ENCODE results near the gene CLEC4A.
"Not testable (repeated sequence)": the region's sequence is repeated elsewhere in the genome, so short reads cannot be mapped to it uniquely, and the experiment has no call there.

The CLEC4A gene

DNA sequence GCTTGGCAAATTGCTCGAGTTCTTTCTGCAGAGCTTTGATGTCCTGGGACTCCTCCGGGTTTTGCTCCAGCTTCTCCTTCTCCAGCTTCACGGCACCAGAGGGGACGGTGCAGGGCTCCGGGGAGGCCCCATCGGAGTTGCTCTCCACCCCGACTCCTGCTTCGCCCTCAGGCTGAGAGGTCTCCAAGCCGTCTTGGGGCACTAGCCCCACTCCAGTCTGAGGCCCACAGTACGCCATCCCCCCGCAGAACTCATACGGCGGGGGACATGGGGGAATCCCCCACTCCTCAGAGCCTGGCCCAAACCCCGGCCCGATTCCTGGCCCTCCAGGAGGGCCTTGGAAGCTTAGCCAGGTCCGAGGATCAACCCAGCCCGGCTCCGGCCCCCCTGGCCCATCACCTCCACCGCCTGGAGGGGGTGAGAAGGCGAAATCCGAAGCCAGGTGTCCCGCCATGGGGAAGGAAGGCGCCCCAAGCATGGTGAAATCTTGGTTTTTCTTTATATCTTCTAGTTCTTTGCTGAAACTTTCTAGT is 11.0 kb downstream of the CLEC4A start:
- not testable (repeated sequence) for DNase-seq (ENCODE audit: low read depth)

- DNase-seq (ENCODE audit: low read depth), result not testable (repeated sequence)
These were observed 18.2 kb downstream of the CLEC4A start for GRCh38 chr12:8141647-8142046.

- DNase-seq (ENCODE audit: low read depth), result no peak
These were observed 19.8 kb downstream of the CLEC4A start for GRCh38 chr12:8143261-8143660.

DNA sequence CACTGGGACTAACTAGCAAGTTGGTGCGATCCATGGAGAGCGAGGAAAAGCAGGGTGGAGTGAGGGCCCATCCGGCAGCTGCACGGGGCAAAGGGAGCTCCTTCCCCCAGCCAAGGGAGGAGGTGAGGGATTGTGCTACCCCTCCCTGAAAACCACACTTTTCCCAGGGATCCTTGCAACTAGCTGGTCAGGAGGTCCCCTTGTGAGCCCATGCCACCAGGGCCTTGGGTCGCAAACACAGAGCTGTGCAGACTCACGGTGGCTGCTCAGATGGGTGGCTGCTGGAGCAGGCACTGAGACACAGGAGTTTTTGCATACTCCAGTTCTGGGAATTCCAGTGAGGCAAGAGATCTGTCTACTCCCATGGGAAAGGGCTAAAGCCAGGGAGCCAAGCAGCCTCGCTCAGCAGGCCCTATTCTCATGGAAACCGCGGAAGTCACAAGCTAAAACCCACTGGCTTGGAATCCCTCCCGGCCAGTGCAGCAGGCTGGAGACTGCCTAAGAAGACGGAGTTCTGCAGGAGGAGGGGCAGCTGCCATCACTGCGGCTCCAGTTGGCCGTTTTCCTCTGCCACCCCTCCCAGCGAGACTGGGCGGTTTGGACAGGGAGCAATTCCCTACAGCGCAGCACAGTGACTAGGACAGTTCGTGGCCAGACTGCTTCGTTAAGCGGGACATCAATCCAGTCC is 22.5 kb downstream of the CLEC4A start:
- DNase-seq (ENCODE audit: low read depth), result no peak

GRCh38 chr12:8146442-8146771 is 23.0 kb downstream of the CLEC4A start:
- DNase-seq (ENCODE audit: low read depth), result no peak

DNA sequence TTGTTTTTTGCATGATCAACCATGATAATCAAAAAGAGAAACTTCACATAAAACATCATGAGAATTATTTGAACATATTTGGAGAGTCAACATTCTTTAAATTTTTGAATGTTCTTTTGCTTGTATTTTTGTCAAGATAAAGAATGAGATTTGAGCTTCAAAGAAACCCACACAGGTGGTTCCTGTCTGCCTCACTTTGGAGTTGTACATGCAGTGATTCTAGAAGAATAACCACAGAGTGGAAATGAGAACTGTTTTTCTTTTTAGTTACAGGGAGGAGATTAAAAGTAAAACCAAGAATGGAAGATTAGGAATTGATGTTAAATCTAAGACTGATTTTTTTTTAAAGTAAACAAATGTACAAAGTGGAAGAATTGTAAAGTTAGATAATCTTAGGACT is 31.1 kb downstream of the CLEC4A start:
- no peak for DNase-seq (ENCODE audit: low read depth)

DNA sequence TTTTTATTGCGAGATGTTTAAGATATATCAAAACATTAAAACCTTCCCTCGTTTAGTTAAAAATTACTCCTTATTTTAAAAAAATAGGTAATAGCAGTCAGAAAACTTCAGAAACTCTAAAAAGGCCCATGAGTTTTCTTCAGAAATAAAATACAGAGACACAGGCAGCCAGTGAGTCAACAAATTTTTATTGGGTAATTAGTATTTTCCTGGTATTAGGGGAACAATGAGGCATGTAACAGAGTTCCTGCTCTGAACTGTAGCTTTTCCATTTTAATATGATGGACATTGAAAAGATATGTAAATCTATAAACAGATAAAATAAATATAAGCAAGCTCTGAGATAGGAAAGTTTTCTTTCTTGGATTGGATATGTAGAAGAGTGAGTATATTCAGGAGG is 33.0 kb downstream of the CLEC4A start:
- DNase-seq (ENCODE audit: low read depth), result no peak

- DNase-seq (ENCODE audit: low read depth), result no peak
These were observed 33.4 kb downstream of the CLEC4A start, which contains the start of gene ZNF705A for GRCh38 chr12:8156845-8157244. TSS of gene ZNF705A (plus strand) at chr12:8157015. CDS start at chr12:8172626, 15,611 bp downstream.

- DNase-seq (ENCODE audit: low read depth), result no peak
These were observed 34.2 kb downstream of the CLEC4A start for GRCh38 chr12:8157484-8158198.

DNA sequence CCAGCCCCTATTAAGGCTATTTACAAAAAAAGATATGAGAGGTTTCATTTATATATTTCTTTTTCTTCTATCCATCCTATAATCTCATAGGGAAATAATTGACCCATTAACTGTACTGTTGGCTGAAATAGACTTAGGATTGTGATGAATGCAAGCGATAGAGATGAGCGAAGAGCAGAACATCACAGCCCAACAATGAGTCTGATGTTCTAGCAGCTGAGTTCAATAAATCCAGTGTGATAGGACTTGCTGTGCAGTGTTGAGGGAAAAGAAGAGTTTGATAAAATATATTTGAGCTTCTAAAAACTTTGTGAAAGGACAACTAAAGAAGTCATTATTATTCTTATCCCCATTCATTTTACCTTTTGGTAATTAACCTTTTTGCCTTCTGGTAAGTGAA is 49.5 kb downstream of the CLEC4A start:
- not testable (repeated sequence) for DNase-seq (ENCODE audit: low read depth)

GRCh38 chr12:8179989-8180585 is 56.7 kb downstream of the CLEC4A start:
- peak; percentile 70 for DNase-seq (ENCODE audit: low read depth)

DNA sequence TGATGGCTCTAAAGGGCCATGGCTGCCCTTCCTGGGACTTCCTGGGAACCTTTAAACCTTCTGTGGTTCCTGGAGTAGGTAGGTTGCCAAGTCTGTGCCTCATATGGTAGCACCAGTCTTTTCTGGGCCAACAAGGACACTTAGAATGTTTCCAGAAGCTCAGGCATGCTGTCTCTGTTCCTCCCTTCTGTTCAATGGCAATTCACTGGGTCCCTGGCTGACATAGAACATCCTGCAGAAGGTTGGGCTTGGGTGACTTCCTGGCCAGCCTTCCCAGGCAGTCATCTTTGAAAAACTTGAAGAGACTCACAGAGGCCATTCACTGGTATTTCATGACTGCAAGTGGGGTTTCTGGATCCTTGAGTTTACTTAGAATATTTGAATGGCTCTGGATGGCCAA is 57.9 kb downstream of the CLEC4A start:
- DNase-seq (ENCODE audit: low read depth), result not testable (repeated sequence)

- DNase-seq (ENCODE audit: low read depth), result not testable (repeated sequence)
These were observed 59.5 kb downstream of the CLEC4A start for GRCh38 chr12:8182923-8183322.

- not testable (repeated sequence) for DNase-seq (ENCODE audit: low read depth)
These were observed 59.9 kb downstream of the CLEC4A start for GRCh38 chr12:8183346-8183745.

GRCh38 chr12:8184206-8184605 is 60.8 kb downstream of the CLEC4A start:
- not testable (repeated sequence) for DNase-seq (ENCODE audit: low read depth)

- not testable (repeated sequence) for DNase-seq (ENCODE audit: low read depth)
These were observed 64.7 kb downstream of the CLEC4A start for GRCh38 chr12:8188088-8188487.
